IMR-90 (cell line): ENCODE results near the gene CEP135. TPM values are rescaled to one million over a fixed set of nuclear protein-coding genes. Genes with fewer than 3 reads are reported as not detected.
A peak's percentile ranks its signal among the peaks of the same experiment; 100 is the strongest.

Source experiments
- ATAC-seq: fragments of 200-7000 bp; cut with Tn5 transposase; 2 replicates; pipeline ENCODE4 v1.9.1; 2020; ENCODE audit warnings: low read depth, mild to moderate bottlenecking, moderate library complexity
- BruUV-seq: library from RNA; stranded (reverse); fragments of 400-500 nt; replicated peaks from 2 replicates; lab custom pipeline; 2021; lab: Mats Ljungman, UMichigan
- CTCF ChIA-PET: fragments of 300-600 bp; formaldehyde crosslinking; extraction: SDS; loops from one replicate; lab custom pipeline; 2021; ENCODE audit warnings: antibody characterized with exemption; lab: Yijun Ruan, JAX
- POLR2A ChIA-PET: fragments of 300-600 bp; sonication (Branson Sonifier 250); formaldehyde crosslinking; loops from one replicate; lab custom pipeline; 2022; ENCODE audit warnings: antibody characterized with exemption; ENCODE audit not compliant: unreplicated experiment; lab: Charles Lee
- DNase-seq: peaks from one replicate; pipeline ENCODE4 v3.0.0; 2013
- H2AFZ ChIP-seq: replicated peaks from 2 replicates; pipeline ENCODE3; 2013; ENCODE audit warnings: low read length, mild to moderate bottlenecking; ENCODE audit not compliant: poor library complexity
- H2AK5ac ChIP-seq: 2 replicates; pipeline ENCODE4 v1.6.1; 2013; ENCODE audit warnings: low read depth, low read length, inconsistent platforms
- H2AK9ac ChIP-seq: replicated peaks from 2 replicates; pipeline ENCODE3; 2013; ENCODE audit warnings: mild to moderate bottlenecking, low read depth, low read length, moderate library complexity; ENCODE audit not compliant: poor library complexity
- H2BK120ac ChIP-seq: 2 replicates; pipeline ENCODE4 v1.6.1; 2013; ENCODE audit warnings: low read depth, low read length, inconsistent platforms
- H2BK15ac ChIP-seq: 3 replicates; pipeline ENCODE4 v1.6.1; 2013; ENCODE audit warnings: low read depth, low read length, inconsistent platforms
- H2BK20ac ChIP-seq: 2 replicates; pipeline ENCODE4 v1.6.1; 2013; ENCODE audit warnings: low read depth, mild to moderate bottlenecking, inconsistent platforms, low read length, moderate library complexity
- H2BK5ac ChIP-seq: 2 replicates; pipeline ENCODE4 v1.6.1; 2013; ENCODE audit warnings: mild to moderate bottlenecking, low read depth, low read length, inconsistent platforms; ENCODE audit not compliant: poor library complexity, severe bottlenecking
- H3K14ac ChIP-seq: replicated peaks from 2 replicates; pipeline ENCODE4 v1.6.1; 2013; ENCODE audit warnings: low read depth, low read length, inconsistent platforms
- H3K18ac ChIP-seq: 2 replicates; pipeline ENCODE4 v1.6.1; 2013; ENCODE audit warnings: low read depth, low read length, control low read depth
- H3K23ac ChIP-seq: 2 replicates; pipeline ENCODE4 v1.6.1; 2013; ENCODE audit warnings: low read depth, low read length, inconsistent platforms
- H3K27ac ChIP-seq: 2 replicates; pipeline ENCODE4 v1.5.1; 2013; ENCODE audit warnings: mild to moderate bottlenecking, control low read depth, low read length; ENCODE audit not compliant: insufficient read depth
- H3K27me3 ChIP-seq: 2 replicates; pipeline ENCODE4 v1.6.1; 2013; ENCODE audit warnings: low read length; ENCODE audit not compliant: control insufficient read depth, insufficient read depth
- H3K36me3 ChIP-seq: 2 replicates; pipeline ENCODE4 v1.6.1; 2013; ENCODE audit warnings: low read length, mixed read lengths; ENCODE audit not compliant: control insufficient read depth, insufficient read depth
- H3K4ac ChIP-seq: 2 replicates; pipeline ENCODE4 v1.6.1; 2013; ENCODE audit warnings: low read depth, low read length, inconsistent platforms
- H3K4me1 ChIP-seq: 2 replicates; pipeline ENCODE4 v1.6.1; 2013; ENCODE audit warnings: low read length, mixed read lengths; ENCODE audit not compliant: control insufficient read depth, insufficient read depth
- H3K4me2 ChIP-seq: 2 replicates; pipeline ENCODE4 v1.6.1; 2013; ENCODE audit warnings: low read depth, mild to moderate bottlenecking, control low read depth, low read length, moderate library complexity
- H3K4me3 ChIP-seq: 2 replicates; pipeline ENCODE4 v1.5.1; 2013; ENCODE audit warnings: low read depth, mild to moderate bottlenecking, control low read depth, low read length, moderate library complexity; ENCODE audit not compliant: insufficient read depth
- H3K56ac ChIP-seq: 2 replicates; pipeline ENCODE4 v1.6.1; 2013; ENCODE audit warnings: low read length, inconsistent platforms; ENCODE audit not compliant: insufficient read depth; ENCODE audit errors: extremely low read depth
- H3K79me1 ChIP-seq, 2 experiments: 2 replicates each; pipeline ENCODE4 v1.6.1; 2013; ENCODE audit warnings: low read length in 2 of 2, inconsistent platforms in 1 of 2, low read depth in 1 of 2
- H3K9ac ChIP-seq: 2 replicates; pipeline ENCODE4 v1.6.1; 2013; ENCODE audit warnings: low read depth, low read length, control low read depth
- H3K9me1 ChIP-seq: 2 replicates; pipeline ENCODE4 v1.6.1; 2013; ENCODE audit warnings: low read length, inconsistent platforms; ENCODE audit not compliant: insufficient read depth
- H3K9me3 ChIP-seq: 2 replicates; pipeline ENCODE4 v1.6.1; 2013; ENCODE audit warnings: low read length; ENCODE audit not compliant: control insufficient read depth, insufficient read depth
- H4K20me1 ChIP-seq: 2 replicates; pipeline ENCODE4 v1.6.1; 2013; ENCODE audit warnings: low read length, inconsistent platforms; ENCODE audit not compliant: insufficient read depth
- H4K5ac ChIP-seq: 2 replicates; pipeline ENCODE4 v1.6.1; 2013; ENCODE audit warnings: mild to moderate bottlenecking, low read depth, low read length, control low read depth
- H4K8ac ChIP-seq, 2 experiments: 2 replicates each; pipeline ENCODE4 v1.6.1; 2013; ENCODE audit warnings: low read depth in 2 of 2, low read length in 2 of 2, control low read depth in 1 of 2, inconsistent platforms in 1 of 2
- H4K91ac ChIP-seq: 2 replicates; pipeline ENCODE4 v1.6.1; 2013; ENCODE audit warnings: low read depth, low read length, inconsistent platforms; ENCODE audit not compliant: insufficient read depth
- BHLHE40 ChIP-seq: fragments of 150-350 bp; IDR thresholded peaks from 2 replicates; pipeline ENCODE4 v1.6.1; 2016; ENCODE audit warnings: mild to moderate bottlenecking, low read depth, low read length
- CEBPB ChIP-seq: IDR thresholded peaks from 2 replicates; pipeline ENCODE4 v1.6.1; 2012; ENCODE audit warnings: low read depth, low read length, improper control_type of control experiment
- CHD1 ChIP-seq: IDR thresholded peaks from 2 replicates; pipeline ENCODE4 v1.6.1; 2012; ENCODE audit warnings: low read depth, low read length, improper control_type of control experiment
- MAZ ChIP-seq: IDR thresholded peaks from 2 replicates; pipeline ENCODE4 v1.6.1; 2012; ENCODE audit warnings: low read depth, mild to moderate bottlenecking, low read length, improper control_type of control experiment, moderate library complexity, borderline replicate concordance
- MXI1 ChIP-seq: IDR thresholded peaks from 2 replicates; pipeline ENCODE4 v1.6.1; 2012; ENCODE audit warnings: low read depth, mild to moderate bottlenecking, low read length, moderate library complexity, borderline replicate concordance
- RAD21 ChIP-seq: IDR thresholded peaks from 2 replicates; pipeline ENCODE4 v1.6.1; 2012; ENCODE audit warnings: low read length, improper control_type of control experiment
- RCOR1 ChIP-seq: IDR thresholded peaks from 2 replicates; pipeline ENCODE4 v1.6.1; 2012; ENCODE audit warnings: mild to moderate bottlenecking, low read length, improper control_type of control experiment; ENCODE audit not compliant: insufficient replicate concordance
- RFX5 ChIP-seq: IDR thresholded peaks from 2 replicates; pipeline ENCODE4 v1.8.0; 2012; ENCODE audit warnings: low read depth, mild to moderate bottlenecking, low read length, moderate library complexity
- SMC3 ChIP-seq: fragments of 150-350 bp; IDR thresholded peaks from 2 replicates; pipeline ENCODE4 v1.6.1; 2016; ENCODE audit warnings: low read depth, mild to moderate bottlenecking, antibody characterized with exemption, low read length, moderate library complexity
- USF2 ChIP-seq: fragments of 150-350 bp; IDR thresholded peaks from 2 replicates; pipeline ENCODE4 v1.6.1; 2017; ENCODE audit warnings: mild to moderate bottlenecking, antibody characterized with exemption, low read length, low read depth
- WGBS, 2 experiments: methylation state at CpG; one replicate each; pipeline versions ENCODE4 v1.1.5 to v1.1.7; 2013; ENCODE audit warnings: missing lambda C conversion rate in 2 of 2; ENCODE audit not compliant: insufficient read length in 1 of 2; ENCODE audit errors: extremely low coverage in 2 of 2; 5-methylcytosine and 5-hydroxymethylcytosine counted together
- dilution Hi-C: fragments of 300-500 bp; cut with HindIII; formaldehyde crosslinking; loops from one replicate; pipeline ENCODE4 v1.14.3; 2018; ENCODE audit warnings: low sequenced_read_pairs; ENCODE audit not compliant: unreplicated experiment
- in situ Hi-C: fragments of 300-500 bp; cut with MboI; formaldehyde crosslinking; loops from 3 replicates; pipeline ENCODE4 v1.14.3; 2019; ENCODE audit warnings: low sequenced_read_pairs, inconsistent platforms, mixed read lengths
- intact Hi-C: fragments of 100-400 bp; cut with micrococcal nuclease; formaldehyde crosslinking; loops from 2 replicates; pipeline ENCODE4 v1.10.0; 2022
- polyA plus RNA-seq, 3 experiments: library from polyadenylated mRNA; depleted of rRNA; stranded (reverse); fragments of >200 nt; gene quantifications; 2 replicates each; pipeline ENCODE4 v1.2.3, GENCODE V29; 2012; ENCODE audit warnings: low replicate concordance in 1 of 3
- total RNA-seq: library from RNA; depleted of rRNA; stranded (reverse); fragments of >200 nt; gene quantifications from 2 replicates; pipeline ENCODE4 v1.2.3, GENCODE V29; 2012
- TF ChIP-seq, protein P1 (sequence below): fragments of 150-350 bp; IDR thresholded peaks from 2 replicates; pipeline ENCODE4 v1.6.1; 2016; ENCODE audit warnings: low read depth, mild to moderate bottlenecking, low read length, moderate library complexity, borderline replicate concordance
- TF ChIP-seq, protein P2 (sequence below): conservative IDR thresholded peaks from 2 replicates; pipeline ENCODE4 v1.5.1; 2012; ENCODE audit warnings: mild to moderate bottlenecking, low read depth, low read length, improper control_type of control experiment

CEP135 gene
- total and polyA plus RNA-seq, 2 of the 4 experiments (the other 2 are of a cell fraction): 2.7 to 3.2 TPM

GRCh38 chr4:55920571-55920970 lies 28.2 kb upstream of the CEP135 start:
- Histone ChIP-seq H3K18ac (no peak overlapping the region), H3K14ac (no peak overlapping the region), H3K9me3 (no peaks in the 10 kb centered on the region), H3K79me1 (no peaks in the 10 kb centered on the region), H4K5ac (no peak overlapping the region), H4K91ac (no peak overlapping the region), H4K20me1 (no peaks in the 10 kb centered on the region), H3K4me3 (no peak overlapping the region), H3K27me3 (no peaks in the 10 kb centered on the region), H4K8ac (no peak overlapping the region), H3K23ac (no peak overlapping the region), H3K4me2 (no peak overlapping the region), H3K4ac (no peak overlapping the region), H2AK9ac (no peak overlapping the region), H3K4me1 (0 out of 2 replicates have a peak, but pooled peaks cover 1% of the 10 kb centered on the region), H3K56ac (no peak overlapping the region), H2BK20ac (no peak overlapping the region), H3K27ac (no peak overlapping the region), H2AK5ac (no peak overlapping the region), H2AFZ (peak overlapping the region; percentile 66), H2BK120ac (no peak overlapping the region), H3K36me3 (no peaks in the 10 kb centered on the region), H2BK15ac (no peak overlapping the region), H2BK5ac (no peak overlapping the region), H3K9ac (no peak overlapping the region), H3K9me1 (0 out of 2 replicates have a peak, but pooled peaks cover 3% of the 10 kb centered on the region)
- in situ Hi-C loops (no loop called here), intact Hi-C loops (no loop called here), dilution Hi-C loops (no loop called here)
- ATAC-seq (peak; percentile 53), DNase-seq (no peak)
- TF ChIP-seq MAZ (no peak), MXI1 (no peak), CEBPB (no peak), RFX5 (no peak), BHLHE40 (no peak), RCOR1 (no peak), USF2 (no peak), CHD1 (no peak), RAD21 (no peak), SMC3 (no peak)
- TF ChIP-seq, protein P1, sequence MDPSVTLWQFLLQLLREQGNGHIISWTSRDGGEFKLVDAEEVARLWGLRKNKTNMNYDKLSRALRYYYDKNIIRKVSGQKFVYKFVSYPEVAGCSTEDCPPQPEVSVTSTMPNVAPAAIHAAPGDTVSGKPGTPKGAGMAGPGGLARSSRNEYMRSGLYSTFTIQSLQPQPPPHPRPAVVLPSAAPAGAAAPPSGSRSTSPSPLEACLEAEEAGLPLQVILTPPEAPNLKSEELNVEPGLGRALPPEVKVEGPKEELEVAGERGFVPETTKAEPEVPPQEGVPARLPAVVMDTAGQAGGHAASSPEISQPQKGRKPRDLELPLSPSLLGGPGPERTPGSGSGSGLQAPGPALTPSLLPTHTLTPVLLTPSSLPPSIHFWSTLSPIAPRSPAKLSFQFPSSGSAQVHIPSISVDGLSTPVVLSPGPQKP: no peak
- TF ChIP-seq, protein P2, sequence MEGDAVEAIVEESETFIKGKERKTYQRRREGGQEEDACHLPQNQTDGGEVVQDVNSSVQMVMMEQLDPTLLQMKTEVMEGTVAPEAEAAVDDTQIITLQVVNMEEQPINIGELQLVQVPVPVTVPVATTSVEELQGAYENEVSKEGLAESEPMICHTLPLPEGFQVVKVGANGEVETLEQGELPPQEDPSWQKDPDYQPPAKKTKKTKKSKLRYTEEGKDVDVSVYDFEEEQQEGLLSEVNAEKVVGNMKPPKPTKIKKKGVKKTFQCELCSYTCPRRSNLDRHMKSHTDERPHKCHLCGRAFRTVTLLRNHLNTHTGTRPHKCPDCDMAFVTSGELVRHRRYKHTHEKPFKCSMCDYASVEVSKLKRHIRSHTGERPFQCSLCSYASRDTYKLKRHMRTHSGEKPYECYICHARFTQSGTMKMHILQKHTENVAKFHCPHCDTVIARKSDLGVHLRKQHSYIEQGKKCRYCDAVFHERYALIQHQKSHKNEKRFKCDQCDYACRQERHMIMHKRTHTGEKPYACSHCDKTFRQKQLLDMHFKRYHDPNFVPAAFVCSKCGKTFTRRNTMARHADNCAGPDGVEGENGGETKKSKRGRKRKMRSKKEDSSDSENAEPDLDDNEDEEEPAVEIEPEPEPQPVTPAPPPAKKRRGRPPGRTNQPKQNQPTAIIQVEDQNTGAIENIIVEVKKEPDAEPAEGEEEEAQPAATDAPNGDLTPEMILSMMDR: no peak
- WGBS, 2 experiments: 100% methylated on average over 1 of the region's 5 CpGs; no CpG with 5 or more reads in 1 of the 2 experiments
- ChIA-PET POLR2A (no interaction called here), CTCF (no interaction called here)
- BruUV-seq: no TSS peak
